ENCODE data around the gene AFF3.

The AFF3 gene

DNA sequence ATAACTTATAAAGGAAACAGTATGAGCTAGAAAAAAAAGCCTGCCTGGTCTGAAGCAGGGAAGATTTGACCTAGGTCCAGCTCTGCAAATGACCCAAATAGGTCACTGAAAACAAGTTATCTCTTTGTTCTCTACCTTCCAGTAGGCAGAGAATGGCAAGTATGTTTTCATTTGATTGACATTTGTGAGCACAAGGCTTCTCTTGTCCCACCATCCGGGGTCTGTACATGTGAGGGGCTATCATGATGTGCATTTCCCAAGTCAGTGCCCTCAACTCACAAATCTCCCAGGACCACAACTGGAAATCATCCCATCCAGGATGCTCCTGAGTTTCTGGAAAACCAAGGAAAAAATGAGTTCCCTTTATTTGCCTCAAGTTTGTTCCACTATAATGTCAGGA, 309.5 kb downstream of the AFF3 start:
- TF ChIP-seq, protein P1, sequence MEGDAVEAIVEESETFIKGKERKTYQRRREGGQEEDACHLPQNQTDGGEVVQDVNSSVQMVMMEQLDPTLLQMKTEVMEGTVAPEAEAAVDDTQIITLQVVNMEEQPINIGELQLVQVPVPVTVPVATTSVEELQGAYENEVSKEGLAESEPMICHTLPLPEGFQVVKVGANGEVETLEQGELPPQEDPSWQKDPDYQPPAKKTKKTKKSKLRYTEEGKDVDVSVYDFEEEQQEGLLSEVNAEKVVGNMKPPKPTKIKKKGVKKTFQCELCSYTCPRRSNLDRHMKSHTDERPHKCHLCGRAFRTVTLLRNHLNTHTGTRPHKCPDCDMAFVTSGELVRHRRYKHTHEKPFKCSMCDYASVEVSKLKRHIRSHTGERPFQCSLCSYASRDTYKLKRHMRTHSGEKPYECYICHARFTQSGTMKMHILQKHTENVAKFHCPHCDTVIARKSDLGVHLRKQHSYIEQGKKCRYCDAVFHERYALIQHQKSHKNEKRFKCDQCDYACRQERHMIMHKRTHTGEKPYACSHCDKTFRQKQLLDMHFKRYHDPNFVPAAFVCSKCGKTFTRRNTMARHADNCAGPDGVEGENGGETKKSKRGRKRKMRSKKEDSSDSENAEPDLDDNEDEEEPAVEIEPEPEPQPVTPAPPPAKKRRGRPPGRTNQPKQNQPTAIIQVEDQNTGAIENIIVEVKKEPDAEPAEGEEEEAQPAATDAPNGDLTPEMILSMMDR (conservative IDR thresholded peaks at IDR 0.05): no peak

DNA sequence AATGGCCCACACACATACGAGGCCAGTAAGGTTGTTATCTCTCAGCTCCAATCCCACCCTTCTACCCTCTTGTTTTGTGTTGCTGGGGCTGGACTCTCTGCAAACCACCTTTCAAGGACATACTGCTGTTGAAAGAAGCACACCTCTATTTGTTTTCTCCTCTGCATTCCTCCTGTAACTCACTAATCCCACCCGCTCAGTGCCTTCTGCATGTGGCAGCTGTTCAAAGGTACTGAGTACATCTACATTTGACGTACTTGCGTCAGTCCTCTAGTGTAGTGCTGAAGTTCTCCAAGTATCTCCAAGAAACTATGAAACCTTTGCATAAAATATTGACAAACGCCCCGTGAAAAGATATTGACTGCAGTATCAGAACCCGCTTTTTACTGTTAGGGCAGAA, 310.6 kb downstream of the AFF3 start:
- no peak overlapping the region for H3K27ac ChIP-seq

More for the DNA sequence above, 309.5 kb downstream of the AFF3 start:
- H3K27ac ChIP-seq: no peak overlapping the region

DNA sequence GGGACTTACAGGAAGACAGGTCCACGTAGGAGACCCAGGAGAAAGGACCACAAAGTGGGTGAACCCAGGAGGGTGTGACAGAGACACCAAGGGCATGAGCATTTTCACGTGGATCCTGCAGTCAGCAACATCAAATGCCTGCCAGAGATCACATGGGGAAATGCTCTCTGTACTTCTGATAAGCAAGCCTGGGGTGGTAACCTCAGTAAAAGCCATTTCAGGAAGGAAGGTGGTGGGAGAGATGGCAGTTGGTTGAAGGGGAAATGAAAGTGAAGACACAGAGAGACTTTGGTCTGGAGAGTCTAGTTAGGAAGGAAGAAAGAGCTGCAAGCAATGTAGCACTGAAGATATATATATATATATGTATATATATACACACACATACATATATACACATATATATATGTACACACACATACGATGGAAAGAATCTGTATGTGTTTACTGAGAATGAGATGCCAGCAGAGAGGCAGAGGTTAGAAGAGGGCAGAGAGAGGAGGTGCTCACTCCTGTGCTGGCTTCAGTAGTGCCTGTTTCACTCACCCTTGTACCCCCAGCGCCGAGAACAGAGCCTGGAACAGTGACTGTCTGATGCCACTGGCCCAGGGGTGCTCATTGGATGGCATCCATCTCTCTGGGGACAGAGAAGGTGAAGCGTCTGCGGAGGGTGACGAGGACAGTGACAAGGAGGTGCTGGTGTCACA, 314.9 kb downstream of the AFF3 start:
- H3K27ac ChIP-seq: no peak overlapping the region
- TF ChIP-seq, protein P1 (conservative IDR thresholded peaks at IDR 0.05): no peak

More for the DNA sequence above, 310.6 kb downstream of the AFF3 start:
- TF ChIP-seq, protein P1 (conservative IDR thresholded peaks at IDR 0.05): no peak

DNA sequence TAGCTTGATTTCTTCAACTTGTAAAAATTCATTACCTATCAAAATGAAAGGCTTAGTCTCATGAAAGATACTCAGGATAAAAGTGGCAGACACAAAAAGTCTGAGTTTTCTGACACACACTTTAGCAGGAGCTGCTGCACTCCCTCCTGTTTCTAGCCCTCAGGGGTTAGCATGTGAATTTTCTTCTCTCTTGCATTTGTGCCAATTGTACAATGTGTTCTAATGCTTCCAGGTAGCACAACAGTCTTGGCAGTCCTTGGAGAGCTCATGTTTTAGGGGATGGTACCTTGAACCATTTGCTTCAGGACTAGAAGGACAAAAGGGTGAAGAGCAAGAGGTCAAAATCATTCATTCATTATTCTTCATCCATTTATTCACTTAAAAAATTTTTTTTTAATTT, 316.8 kb downstream of the AFF3 start:
- no peak overlapping the region for H3K27ac ChIP-seq
- TF ChIP-seq, protein P1 (conservative IDR thresholded peaks at IDR 0.05): no peak

DNA sequence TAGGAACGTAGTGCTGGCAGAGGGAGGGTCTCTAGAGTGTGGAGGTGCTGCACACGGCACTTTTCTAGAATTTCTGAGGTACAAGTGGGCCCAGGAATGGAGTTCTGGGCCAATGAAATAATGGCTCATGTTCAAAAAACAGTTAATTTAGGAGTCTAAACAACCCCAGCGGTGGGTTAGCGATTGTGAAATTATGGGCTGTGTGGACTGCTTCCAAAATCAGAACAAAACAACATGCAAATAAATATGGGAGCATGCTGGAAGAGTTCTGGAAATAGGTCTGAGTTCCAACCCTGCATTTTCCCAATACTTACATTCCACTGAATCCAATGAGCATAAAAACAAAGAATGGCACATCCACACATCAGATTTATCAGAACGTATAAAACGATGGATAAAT, 317.6 kb downstream of the AFF3 start:
- TF ChIP-seq, protein P1 (conservative IDR thresholded peaks at IDR 0.05): no peak

DNA sequence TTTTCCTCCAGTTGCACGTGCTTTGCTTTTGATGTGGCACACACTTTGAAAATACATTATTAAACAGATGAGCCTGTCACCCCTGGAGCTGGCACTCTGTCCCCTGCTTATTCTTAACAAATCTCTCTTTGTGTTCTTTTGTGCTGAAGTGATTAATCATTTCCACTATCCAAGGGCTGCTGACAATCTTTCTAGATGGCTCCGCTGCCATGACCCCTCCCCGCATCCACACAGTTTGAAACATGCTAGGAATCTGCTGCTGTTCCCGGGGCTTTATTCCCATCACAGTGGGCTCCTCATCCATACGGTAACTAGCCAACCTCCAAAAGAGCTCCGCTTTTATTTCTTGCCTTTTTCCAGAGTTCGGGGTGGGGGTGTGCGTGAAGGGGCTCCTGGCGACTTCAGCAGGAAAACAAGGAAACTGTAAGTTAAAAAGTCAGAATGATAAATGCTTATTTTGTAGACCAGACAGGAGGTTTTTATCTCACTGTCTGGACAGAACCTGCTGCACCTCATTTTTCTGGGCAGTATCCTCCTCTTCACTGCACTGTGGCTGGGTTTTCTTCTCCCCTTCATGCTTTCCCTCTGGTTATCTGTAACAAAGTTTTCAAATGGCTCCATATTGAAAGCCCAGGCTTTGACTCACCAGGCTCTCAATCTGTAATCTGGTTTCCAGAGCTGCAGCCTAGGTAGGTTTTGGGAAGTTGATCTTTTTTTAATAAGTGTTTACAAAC, 319.7 kb downstream of the AFF3 start:
- H3K27ac ChIP-seq: no peak overlapping the region
- TF ChIP-seq, protein P1 (conservative IDR thresholded peaks at IDR 0.05): no peak

More for the DNA sequence above, 317.6 kb downstream of the AFF3 start:
- no peak overlapping the region for H3K27ac ChIP-seq

DNA sequence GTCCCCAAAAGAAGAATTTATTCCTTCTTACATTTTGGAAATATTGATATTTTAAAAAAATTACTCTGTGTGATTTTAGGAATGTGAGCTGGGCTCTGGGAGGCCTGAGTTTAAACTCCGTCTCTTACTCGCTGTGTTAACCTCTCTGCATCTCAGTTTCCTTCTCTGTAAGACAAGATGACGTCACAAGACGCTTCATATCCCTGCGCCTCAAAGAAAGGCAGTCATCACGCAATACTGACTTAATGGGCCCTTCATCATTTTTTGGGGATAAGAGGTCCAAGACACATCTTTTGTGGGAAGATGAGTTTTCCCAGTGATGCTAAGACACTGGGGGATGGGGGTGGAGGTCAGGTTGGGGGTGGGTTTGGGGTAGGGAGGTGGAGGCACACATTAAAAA, 320.4 kb downstream of the AFF3 start:
- TF ChIP-seq, protein P1 (conservative IDR thresholded peaks at IDR 0.05): no peak
- no peak overlapping the region for H3K27ac ChIP-seq

Measured in VCaP (cell line).